HCEC 1CT (cell line): ENCODE measurements around the gene ELFN2.
"Not testable (repeated sequence)": the region's sequence is repeated elsewhere in the genome, so short reads cannot be mapped to it uniquely, and the experiment has no call there.

Source experiments
- DNase-seq: peaks from one replicate; pipeline ENCODE4 v3.0.0-alpha.2; 2017

ELFN2 gene

GRCh38 chr22:37427135-37427710 is at the start of gene ELFN2:
Gene ELFN2 (minus strand): TSS chr22:37427479. CDS start chr22:37375534, 51,945 bp downstream.
- DNase-seq: no peak

- no peak for DNase-seq
Measured at GRCh38 chr22:37476389-37477329, 49.4 kb upstream of the ELFN2 start.

- DNase-seq: no peak
Measured at GRCh38 chr22:37474447-37475090, 47.3 kb upstream of the ELFN2 start.

- DNase-seq: no peak
Measured at GRCh38 chr22:37473437-37473946, 46.2 kb upstream of the ELFN2 start.

GRCh38 chr22:37472418-37473006 is 45.2 kb upstream of the ELFN2 start:
- DNase-seq: peak; percentile 23

GRCh38 chr22:37471727-37472417 is 44.6 kb upstream of the ELFN2 start:
- DNase-seq: no peak

- no peak for DNase-seq
Measured at GRCh38 chr22:37470087-37470445, 42.8 kb upstream of the ELFN2 start.

- no peak for DNase-seq
Measured at GRCh38 chr22:37469416-37470086, 42.3 kb upstream of the ELFN2 start.

- DNase-seq: not testable (repeated sequence)
Measured at GRCh38 chr22:37468201-37468695, 41.0 kb upstream of the ELFN2 start.

GRCh38 chr22:37467391-37467955 is 40.2 kb upstream of the ELFN2 start:
- DNase-seq: no peak

- peak; percentile 46 for DNase-seq
Measured at GRCh38 chr22:37464181-37464580, 36.9 kb upstream of the ELFN2 start.

- no peak for DNase-seq
Measured at GRCh38 chr22:37462983-37463382, 35.7 kb upstream of the ELFN2 start.

GRCh38 chr22:37462436-37462835 is 35.2 kb upstream of the ELFN2 start:
- no peak for DNase-seq

GRCh38 chr22:37461961-37462360 is 34.7 kb upstream of the ELFN2 start:
- no peak for DNase-seq

GRCh38 chr22:37460684-37461083 is 33.4 kb upstream of the ELFN2 start:
- DNase-seq: no peak

- DNase-seq: no peak
Measured at GRCh38 chr22:37459206-37459605, 31.9 kb upstream of the ELFN2 start.

GRCh38 chr22:37457093-37457893 is 30.0 kb upstream of the ELFN2 start:
- DNase-seq: no peak

GRCh38 chr22:37456346-37456745 is 29.1 kb upstream of the ELFN2 start:
- no peak for DNase-seq

GRCh38 chr22:37455896-37456295 is 28.6 kb upstream of the ELFN2 start:
- no peak for DNase-seq

GRCh38 chr22:37454857-37455686 is 27.8 kb upstream of the ELFN2 start:
- DNase-seq: peak; percentile 79
